OCI-LY1 (cell line): ENCODE results near the gene SWAP70.

Experiments used
- EZH2 ChIP-seq: fragments of 200-600 bp; sonication (generic), shearing (Covaris generic); IDR thresholded peaks from 2 replicates; pipeline ENCODE4 v1.8.0; 2017; ENCODE audit warnings: borderline replicate concordance, mixed run types, mild to moderate bottlenecking, antibody characterized with exemption, low read length, moderate library complexity, mixed read lengths
- TF ChIP-seq, protein P1 (sequence below): fragments of 200-600 bp; sonication (generic), shearing (Covaris generic); IDR thresholded peaks from 2 replicates; pipeline ENCODE4 v1.5.1; 2017; ENCODE audit warnings: mild to moderate bottlenecking, antibody characterized with exemption, low read length, moderate library complexity, mixed read lengths

GRCh38 chr11:9761441-9761945 is 97.6 kb downstream of the SWAP70 start:
- TF ChIP-seq, protein P1, sequence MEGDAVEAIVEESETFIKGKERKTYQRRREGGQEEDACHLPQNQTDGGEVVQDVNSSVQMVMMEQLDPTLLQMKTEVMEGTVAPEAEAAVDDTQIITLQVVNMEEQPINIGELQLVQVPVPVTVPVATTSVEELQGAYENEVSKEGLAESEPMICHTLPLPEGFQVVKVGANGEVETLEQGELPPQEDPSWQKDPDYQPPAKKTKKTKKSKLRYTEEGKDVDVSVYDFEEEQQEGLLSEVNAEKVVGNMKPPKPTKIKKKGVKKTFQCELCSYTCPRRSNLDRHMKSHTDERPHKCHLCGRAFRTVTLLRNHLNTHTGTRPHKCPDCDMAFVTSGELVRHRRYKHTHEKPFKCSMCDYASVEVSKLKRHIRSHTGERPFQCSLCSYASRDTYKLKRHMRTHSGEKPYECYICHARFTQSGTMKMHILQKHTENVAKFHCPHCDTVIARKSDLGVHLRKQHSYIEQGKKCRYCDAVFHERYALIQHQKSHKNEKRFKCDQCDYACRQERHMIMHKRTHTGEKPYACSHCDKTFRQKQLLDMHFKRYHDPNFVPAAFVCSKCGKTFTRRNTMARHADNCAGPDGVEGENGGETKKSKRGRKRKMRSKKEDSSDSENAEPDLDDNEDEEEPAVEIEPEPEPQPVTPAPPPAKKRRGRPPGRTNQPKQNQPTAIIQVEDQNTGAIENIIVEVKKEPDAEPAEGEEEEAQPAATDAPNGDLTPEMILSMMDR: no peak
- no peak for TF ChIP-seq EZH2
